HG03520 (cell line): ENCODE measurements around the gene SHCBP1L.

Experiments used
- ATAC-seq: cut with Tn5 transposase; IDR thresholded peaks from one replicate; pipeline ENCODE4 v1.9.1; 2021; ENCODE audit warnings: mild to moderate bottlenecking, moderate library complexity; ENCODE audit not compliant: unreplicated experiment

SHCBP1L gene

DNA sequence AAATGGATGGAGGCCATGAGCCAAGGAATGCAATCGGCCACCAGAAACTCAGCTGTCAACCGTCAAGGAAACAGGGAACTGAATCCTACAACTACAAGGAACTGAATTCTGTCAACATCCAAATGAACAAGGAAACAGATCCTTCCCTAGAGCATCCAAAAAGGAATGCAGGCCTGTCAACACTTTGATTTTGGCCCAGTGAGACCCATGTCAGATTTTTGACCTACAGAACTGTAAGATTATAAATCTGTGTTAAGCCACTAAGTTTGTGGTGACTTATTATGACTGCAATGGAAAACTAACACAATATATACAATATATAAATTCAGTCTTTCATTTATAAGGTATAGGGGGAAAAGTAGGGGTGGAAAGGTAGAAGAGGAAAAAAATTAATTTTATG, 55.3 kb downstream of the SHCBP1L start:
- ATAC-seq: no peak

DNA sequence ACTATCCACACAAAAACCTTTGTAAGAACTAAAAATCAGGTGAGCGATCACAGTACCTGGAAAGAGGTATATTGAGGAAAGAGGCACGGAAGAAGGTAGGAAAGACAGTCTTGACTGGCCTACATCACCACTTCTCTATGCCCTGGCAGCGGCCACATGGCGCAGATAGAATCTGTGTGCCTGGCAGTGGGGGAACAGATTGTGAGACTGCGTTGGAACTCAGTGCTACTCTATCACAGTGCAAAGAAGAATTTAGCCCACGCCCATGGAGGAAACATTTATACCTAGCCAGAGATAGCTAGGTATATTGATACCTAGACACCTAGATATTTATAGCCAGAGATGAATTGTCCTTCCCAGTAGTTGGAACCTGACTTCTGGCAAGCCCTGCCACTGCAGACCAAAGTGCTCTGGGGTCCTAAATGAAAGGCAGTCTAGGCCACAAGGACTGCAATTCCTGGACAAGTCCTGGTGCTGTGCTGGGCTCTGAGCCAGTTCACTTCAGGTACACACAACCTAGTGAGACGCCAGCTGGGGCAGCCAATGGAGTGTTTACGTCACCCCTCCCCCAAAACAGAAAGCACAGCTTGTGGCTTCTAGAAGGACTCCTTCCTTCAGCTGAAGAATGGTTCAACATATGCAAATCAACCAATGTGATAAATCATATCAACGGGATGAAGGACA, 61.9 kb downstream of the SHCBP1L start:
- no peak for ATAC-seq

- no peak for ATAC-seq
Measured at GRCh38 chr1:182889997-182890396, 63.0 kb downstream of the SHCBP1L start.

DNA sequence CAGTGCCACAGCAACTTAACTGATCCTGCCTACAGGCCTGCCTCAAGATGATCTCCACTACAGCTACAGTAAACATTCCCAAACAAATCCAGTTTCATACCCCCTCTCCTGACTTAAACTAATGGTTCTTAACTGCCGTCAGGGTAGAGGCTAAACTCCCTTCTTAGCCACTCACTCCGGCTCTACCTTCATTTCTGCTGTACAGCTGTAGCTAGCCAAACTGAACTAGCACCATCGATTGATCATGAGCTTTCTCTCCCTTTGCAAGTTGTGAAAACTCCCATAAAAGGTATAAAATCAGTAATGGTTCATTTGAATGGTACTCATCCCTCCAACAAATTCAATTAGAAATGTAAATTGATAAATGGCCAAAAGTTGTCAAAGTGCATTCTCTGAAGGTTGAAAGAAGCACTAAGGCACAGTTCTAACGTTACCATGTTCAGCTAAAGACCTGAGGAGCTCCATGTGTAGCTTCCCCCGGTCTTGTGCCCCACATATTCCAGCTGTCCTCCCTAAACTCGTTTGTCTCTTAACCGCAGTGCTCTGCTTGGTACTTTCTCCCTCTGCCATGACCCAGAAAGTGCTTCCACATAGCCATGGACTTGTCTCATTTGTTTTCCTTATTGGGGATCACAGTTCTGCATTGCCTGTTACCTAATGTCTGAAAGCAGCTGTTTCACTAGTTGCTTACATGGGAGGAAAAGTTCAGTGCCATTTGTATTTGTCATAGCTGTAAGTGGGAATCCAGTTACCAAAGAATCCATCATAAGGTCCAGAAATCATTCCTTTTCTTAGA, 64.0 kb downstream of the SHCBP1L start:
- ATAC-seq: no peak

- ATAC-seq: no peak
Measured at GRCh38 chr1:182886985-182887384, 66.0 kb downstream of the SHCBP1L start.

- no peak for ATAC-seq
Measured at GRCh38 chr1:182885591-182885990, 67.4 kb downstream of the SHCBP1L start.

DNA sequence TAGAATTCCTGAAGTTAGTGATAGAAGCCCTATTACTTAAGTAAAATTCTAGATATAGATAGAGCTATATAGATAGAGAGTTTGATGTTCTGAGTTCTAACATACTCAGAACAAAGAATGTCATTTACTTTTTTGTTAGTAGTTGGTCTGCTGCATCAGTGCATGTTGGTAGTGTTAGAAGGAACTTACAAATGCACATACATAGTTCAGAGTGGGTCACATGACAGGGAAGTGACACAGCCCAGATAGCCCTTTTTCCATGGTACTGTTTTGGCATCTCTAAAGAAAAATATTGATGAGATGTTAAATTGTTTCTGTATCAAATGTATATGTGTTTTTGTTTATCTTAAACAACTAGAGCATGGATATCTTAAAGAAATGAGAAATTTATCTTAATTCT, 68.1 kb downstream of the SHCBP1L start:
- ATAC-seq: no peak

DNA sequence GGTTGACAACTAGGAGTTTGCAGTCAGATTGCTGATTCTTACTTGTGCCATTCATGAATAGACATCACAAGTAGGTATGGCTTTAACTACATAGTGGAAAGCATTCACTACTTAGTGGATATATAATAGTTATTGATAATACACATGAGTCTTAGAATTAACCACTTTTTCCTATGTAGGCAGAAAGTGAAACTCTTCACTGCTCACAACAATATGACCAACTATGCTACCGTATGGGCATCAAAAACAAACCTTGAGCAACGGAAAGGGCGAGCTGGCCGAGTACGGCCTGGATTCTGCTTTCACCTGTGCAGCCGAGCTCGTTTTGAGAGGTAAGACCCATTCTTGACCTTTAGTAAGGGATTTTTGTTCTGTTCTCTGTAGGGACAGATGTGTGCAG, 75.1 kb downstream of the SHCBP1L start:
- no peak for ATAC-seq

DNA sequence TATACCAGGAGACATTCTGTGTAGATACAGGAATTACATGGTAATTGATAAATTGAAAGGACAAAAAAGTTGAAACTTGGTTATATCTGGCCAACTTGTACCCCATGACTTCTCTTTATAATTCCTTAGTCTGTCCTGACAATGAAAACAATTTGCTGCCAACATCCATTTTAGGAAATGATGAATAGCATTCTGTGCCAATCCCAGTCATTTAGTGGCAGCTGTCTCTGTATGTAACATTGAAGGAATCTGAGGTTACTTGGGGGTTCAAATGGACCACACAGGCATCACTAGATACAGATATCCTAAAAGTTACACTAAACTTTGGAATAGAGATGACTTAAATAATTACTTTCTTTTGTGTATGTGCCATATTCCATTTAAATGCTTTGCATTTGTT, 75.6 kb downstream of the SHCBP1L start:
- ATAC-seq: no peak

DNA sequence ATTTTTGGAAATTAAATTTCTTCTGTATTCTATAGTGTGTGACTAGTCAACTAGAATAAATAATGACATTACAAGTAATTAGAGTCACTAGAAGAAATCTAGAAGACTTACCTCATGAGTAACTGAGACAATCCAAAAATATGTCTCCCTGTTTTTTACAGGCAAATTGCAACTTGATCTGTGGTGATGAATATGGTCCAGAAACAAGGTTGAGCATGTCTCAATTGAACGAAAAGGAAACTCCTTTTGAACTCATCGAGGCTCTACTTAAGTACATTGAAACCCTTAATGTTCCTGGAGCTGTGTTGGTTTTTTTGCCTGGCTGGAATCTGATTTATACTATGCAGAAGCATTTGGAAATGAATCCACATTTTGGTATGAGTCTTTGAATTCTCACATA, 77.1 kb downstream of the SHCBP1L start:
- ATAC-seq: no peak

DNA sequence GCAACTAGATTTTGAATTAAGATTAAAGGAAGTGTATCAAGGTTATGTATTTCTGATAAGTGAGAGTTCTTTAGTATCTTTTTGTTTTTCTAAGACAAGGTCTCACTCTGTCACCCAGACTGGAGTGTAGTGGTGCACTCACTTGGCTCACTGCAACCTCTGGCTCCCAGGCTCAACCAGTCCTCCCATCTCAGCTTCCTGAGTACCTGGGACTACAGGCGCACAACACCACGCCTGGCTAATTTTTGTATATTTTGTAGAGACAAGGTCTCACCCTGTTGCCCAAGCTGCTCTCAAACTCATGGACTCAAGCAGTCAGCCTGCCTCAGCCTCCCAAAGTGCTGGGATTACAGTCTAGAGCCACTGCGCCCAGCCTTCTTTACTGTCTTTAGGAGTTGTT, 80.1 kb downstream of the SHCBP1L start:
- ATAC-seq: no peak

- no peak for ATAC-seq
Measured at GRCh38 chr1:182869241-182869666, 83.7 kb downstream of the SHCBP1L start.

DNA sequence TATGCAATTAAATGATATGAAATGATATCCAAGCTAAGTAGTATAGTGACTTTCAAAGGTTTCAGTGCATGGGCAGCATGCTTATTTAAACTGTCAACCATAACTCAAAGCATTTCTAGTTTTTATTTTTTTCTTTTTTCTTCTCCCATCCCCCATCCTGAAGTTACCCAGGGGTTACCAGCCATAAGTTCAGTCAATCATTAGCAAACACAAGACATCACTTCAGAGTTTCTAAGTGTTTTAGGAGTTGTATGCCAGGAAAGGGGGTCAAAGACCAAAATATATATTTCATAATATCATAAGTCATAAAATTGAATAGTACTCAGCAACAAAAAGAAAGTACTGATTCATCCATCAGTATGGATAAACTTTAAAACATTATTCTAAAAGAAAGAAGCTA, 85.1 kb downstream of the SHCBP1L start:
- ATAC-seq: no peak

GRCh38 chr1:182863940-182864339, 89.0 kb downstream of the SHCBP1L start:
- ATAC-seq: no peak

DNA sequence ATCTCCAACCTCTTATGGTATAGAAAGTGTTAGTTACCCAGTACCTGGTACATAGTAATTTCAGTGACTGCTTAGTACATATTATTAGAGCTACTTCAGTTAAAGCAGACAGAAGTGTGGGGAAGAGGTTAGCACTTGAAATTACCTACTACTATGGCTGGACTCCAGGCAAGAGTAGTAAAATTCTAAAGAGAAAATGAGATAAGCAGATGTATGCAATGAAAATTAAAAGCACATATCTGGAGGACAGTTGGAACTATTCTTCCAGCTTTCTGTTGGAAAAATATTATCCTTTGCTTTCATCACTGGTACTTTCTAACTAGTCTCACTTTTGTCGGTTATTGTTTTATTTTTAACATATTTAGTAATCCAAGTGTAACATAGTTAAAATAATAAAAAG, 90.1 kb downstream of the SHCBP1L start:
- no peak for ATAC-seq

GRCh38 chr1:182861994-182862393, 91.0 kb downstream of the SHCBP1L start:
- no peak for ATAC-seq

- no peak for ATAC-seq
Measured at GRCh38 chr1:182860658-182861057, 92.3 kb downstream of the SHCBP1L start.

DNA sequence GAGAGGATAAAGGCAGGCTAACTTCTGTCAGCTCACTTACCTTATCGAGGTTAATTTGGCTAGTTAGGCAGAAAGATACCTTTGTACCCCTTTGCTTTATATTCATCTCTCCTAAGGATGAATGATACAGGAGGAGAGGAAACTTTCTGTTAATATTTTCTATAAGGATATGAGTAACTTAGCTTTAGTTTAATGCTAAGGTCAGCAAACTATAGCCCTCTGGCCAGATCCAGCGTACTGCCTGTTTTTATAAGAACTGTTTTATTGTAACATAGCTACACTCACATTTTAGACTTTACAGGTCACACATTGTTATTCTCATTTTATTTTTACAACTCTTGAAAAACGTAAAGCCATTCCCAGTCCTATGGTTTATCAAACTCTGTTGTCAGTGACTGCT, 95.8 kb downstream of the SHCBP1L start:
- ATAC-seq: no peak

- ATAC-seq: no peak
Measured at GRCh38 chr1:182855911-182856310, 97.1 kb downstream of the SHCBP1L start.

DNA sequence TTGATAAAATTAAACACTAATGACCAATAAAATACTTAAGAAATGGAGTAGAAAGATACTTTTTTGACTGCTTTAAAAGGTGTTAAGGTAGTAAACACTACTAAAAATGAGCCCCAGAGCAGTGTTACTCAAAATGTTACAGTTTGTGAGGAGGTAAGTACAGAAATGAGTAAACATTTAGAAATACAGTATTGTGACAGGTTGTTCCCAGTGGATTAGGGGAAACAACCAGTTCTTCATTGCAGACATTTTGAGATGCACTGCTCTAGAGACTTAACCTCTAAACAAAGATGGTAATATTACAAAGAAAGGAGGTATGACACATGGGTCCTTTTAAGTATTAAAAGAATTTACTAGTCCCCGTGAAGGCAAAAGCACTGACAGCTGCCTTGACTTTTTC, 101.1 kb downstream of the SHCBP1L start:
- no peak for ATAC-seq

DNA sequence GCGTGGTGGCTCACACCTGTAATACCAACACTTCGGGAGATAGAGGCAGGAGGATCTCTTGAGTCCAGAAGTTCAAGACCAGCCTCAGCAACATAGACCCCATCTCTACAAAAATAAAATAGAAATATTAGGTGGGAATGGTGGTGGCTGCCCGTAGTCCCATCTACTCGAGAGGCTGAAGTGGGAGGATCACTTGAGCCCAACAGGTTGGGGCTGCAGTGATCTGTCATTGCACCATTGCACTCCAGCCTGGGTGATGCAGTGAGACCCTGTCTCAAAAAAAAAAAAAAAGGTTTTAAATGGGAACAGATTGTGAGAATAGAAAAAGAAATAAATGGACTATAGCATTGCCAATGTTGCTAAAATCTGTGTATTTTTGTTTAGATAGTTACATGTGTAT, 102.6 kb downstream of the SHCBP1L start:
- no peak for ATAC-seq
